ENCODE data around the gene SELE. TPM values are rescaled to one million over a fixed set of nuclear protein-coding genes. Genes with fewer than 3 reads are reported as not detected.

The SELE gene
- total RNA-seq, 3 donors from 2014 or later: 0.35 to 0.67 (median 0.63) TPM

- H3K4me3 ChIP-seq: no peak overlapping the region
- H3K4me1 ChIP-seq (ENCODE audit: low read depth): no peaks in the 10 kb centered on the region
- no peaks in the 10 kb centered on the region for H3K9me3 ChIP-seq
- ATAC-seq (peak; percentile 8), DNase-seq (no peak)
- intact Hi-C loops (cut with DNase I, micrococcal nuclease): no loop called here
- no peak for TF ChIP-seq CTCF (IDR thresholded peaks at IDR 0.05)
- H3K36me3 ChIP-seq (ENCODE audit: low read depth): no peaks in the 10 kb centered on the region
Observed at GRCh38 chr1:169681140-169681539, 52.7 kb downstream of the SELE start.

DNA sequence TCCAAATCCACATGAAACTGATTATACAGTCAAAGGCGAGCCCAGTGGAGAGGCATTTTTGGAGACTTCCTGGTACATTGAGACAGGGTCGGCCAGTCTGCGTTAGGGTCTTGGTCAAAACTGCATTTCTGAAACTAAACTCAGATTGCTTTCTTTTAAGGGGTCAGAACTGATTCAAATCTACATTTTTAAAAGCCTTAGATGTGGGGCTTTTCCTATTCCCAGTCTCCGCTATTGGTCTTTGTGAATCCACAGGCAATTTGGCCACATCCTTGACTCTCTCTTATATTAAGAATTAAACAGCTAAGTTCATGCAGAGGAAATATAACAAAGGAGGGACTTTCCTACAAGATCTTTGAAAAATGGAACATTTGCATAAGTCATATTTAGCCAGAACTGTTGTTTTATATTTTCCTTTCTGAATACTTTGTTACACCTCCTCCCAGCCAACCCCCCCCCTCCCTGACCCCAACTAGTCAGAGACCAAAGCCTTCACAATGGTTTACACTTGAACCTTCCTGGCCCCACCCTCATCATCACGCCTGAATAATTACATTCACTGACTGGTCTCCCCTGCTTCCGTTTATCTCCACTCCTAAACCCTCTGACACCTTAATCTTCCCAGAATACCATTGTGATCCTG, 53.4 kb downstream of the SELE start:
- Histone ChIP-seq H3K4me1 (ENCODE audit: low read depth) (no peaks in the 10 kb centered on the region), H3K9me3 (no peaks in the 10 kb centered on the region), H3K4me3 (no peak overlapping the region), H3K36me3 (ENCODE audit: low read depth) (no peaks in the 10 kb centered on the region)
- no peak for DNase-seq
- ATAC-seq: peak; percentile 72
- intact Hi-C loops (cut with DNase I, micrococcal nuclease): no loop called here
- no peak for TF ChIP-seq CTCF (IDR thresholded peaks at IDR 0.05)

- no peak overlapping the region for H3K4me3 ChIP-seq
- intact Hi-C loops (cut with DNase I, micrococcal nuclease): no loop called here
- no peaks in the 10 kb centered on the region for H3K4me1 ChIP-seq (ENCODE audit: low read depth)
- no peaks in the 10 kb centered on the region for H3K36me3 ChIP-seq (ENCODE audit: low read depth)
- H3K9me3 ChIP-seq: no peaks in the 10 kb centered on the region
- no peak for DNase-seq
- TF ChIP-seq CTCF (IDR thresholded peaks at IDR 0.05): no peak
- no peak for ATAC-seq
Observed at GRCh38 chr1:169679692-169680091, 54.2 kb downstream of the SELE start.

GRCh38 chr1:169676001-169676400, 57.9 kb downstream of the SELE start:
- Histone ChIP-seq H3K36me3 (ENCODE audit: low read depth) (no peaks in the 10 kb centered on the region), H3K4me3 (no peak overlapping the region), H3K9me3 (peaks cover 4% of the 10 kb centered on the region), H3K4me1 (ENCODE audit: low read depth) (no peaks in the 10 kb centered on the region)
- intact Hi-C loops (cut with DNase I, micrococcal nuclease): no loop called here
- no peak for ATAC-seq
- DNase-seq: no peak
- TF ChIP-seq CTCF (IDR thresholded peaks at IDR 0.05): no peak

Other genes with a start within 250 kb of the SELE start
- 10 to 100 TPM in 1 of 3 donors, 1 to 10 TPM in 2; 5.5 to 11.1 (median 7.3) TPM for gene SLC19A2, start 248.1 kb downstream of the SELE start, total RNA-seq
- gene F5, start 147.6 kb downstream of the SELE start, total RNA-seq: 1 to 10 TPM in 1 of 3 donors, under 1 TPM in 2; 0.44 to 2.5 (median 0.69) TPM
- 1 to 10 TPM; 1.9 to 4.2 (median 2.4) TPM for gene SELP, start 104.0 kb downstream of the SELE start, total RNA-seq
- gene SELL, start 22.5 kb downstream of the SELE start, total RNA-seq: 1 to 10 TPM in 1 of 3 donors, under 1 TPM in 2; 0.78 to 2.5 (median 0.92) TPM
- gene METTL18, start 60.8 kb upstream of the SELE start, total RNA-seq: 1 to 10 TPM; 4.4 to 8.2 (median 6.5) TPM
- gene SCYL3, start 159.8 kb upstream of the SELE start, total RNA-seq: 10 to 100 TPM; 13.4 to 20.4 (median 14.9) TPM